AG09319 (cell line): ENCODE measurements around the gene SLC11A1.

ENCODE experiments used
- DNase-seq: peaks from one replicate; pipeline ENCODE4 v3.0.0-alpha.2; 2010; ENCODE audit warnings: low read depth; ENCODE audit errors: extremely low read depth
- TF ChIP-seq, protein P1 (sequence below): IDR thresholded peaks from 2 replicates; pipeline ENCODE4 v1.5.1; 2011; ENCODE audit warnings: low read depth, mild to moderate bottlenecking, inconsistent platforms, low read length, moderate library complexity

Gene SLC11A1

DNA sequence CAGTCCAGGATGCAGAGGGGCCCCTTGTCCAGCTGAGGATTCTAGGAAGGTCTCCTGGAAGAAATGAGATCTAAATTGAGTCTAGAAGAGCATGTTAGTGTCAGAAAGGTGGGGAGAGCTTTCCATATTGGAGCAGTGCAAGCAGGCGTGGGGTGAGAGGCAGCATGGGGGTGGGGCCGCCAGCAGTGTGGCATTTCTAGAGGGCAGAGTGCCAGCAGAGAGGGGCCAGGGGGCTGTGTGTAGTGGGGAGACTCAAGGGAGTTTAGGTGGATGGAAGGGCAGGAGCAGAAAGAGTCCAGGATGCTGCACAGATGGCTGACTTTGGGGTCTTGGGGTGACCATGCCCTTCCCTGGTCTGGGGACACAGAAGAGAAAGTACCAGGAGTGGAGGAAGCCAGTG, 39.0 kb downstream of the SLC11A1 start:
- TF ChIP-seq, protein P1, sequence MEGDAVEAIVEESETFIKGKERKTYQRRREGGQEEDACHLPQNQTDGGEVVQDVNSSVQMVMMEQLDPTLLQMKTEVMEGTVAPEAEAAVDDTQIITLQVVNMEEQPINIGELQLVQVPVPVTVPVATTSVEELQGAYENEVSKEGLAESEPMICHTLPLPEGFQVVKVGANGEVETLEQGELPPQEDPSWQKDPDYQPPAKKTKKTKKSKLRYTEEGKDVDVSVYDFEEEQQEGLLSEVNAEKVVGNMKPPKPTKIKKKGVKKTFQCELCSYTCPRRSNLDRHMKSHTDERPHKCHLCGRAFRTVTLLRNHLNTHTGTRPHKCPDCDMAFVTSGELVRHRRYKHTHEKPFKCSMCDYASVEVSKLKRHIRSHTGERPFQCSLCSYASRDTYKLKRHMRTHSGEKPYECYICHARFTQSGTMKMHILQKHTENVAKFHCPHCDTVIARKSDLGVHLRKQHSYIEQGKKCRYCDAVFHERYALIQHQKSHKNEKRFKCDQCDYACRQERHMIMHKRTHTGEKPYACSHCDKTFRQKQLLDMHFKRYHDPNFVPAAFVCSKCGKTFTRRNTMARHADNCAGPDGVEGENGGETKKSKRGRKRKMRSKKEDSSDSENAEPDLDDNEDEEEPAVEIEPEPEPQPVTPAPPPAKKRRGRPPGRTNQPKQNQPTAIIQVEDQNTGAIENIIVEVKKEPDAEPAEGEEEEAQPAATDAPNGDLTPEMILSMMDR = no peak
- DNase-seq = no peak

DNA sequence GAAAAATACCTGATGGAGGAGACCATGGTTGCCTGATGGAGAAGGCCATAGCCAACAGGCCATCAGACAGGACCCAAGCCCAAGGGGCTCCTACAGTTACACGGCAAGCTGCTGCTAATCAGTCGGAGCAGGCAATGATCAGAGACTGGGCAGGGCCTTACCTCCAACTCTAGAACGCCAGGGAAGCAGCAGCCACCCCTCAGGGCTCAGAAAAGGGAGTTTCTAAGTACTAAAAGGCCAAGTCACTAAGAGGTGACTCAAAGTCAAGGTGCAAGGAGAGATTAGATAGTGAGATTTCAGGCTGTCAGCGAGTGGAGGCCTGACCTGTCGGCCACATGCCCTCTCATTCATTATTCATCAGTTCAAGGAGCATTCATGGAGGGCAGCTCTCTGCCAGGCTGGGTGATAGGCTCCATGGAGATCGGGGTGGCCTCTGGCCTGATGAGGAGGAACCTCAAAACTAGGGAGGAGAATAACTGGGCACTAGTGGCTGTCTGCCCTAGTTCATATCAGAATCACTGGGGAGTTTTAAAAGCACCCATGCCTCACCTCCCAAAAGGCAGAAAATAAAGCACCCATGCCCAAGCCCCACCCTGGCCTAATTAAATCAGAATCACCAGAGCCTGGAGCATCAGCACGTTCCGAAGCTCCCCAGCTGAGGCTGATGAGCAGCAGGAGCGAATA, 40.5 kb downstream of the SLC11A1 start:
- DNase-seq = no peak
- TF ChIP-seq, protein P1 = no peak

DNA sequence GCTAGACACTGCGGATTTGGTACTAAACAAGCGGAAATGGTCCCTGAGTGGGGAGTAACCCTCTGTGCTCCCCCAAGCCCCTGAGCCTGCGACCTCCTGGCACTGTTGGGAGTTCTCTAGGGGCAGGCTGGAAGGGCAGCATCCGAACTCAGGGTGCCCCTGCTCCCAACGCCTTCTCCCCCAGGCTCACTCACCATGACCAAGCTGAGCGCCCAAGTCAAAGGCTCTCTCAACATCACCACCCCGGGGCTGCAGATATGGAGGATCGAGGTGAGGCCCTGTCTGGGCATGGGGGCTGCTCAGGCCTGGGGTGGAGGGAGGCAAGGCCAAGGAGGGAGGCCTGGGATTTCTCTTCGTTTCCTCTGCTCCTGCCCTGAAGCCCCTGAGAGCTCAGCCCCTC, 41.5 kb downstream of the SLC11A1 start:
- TF ChIP-seq, protein P1 = no peak
- no peak for DNase-seq

DNA sequence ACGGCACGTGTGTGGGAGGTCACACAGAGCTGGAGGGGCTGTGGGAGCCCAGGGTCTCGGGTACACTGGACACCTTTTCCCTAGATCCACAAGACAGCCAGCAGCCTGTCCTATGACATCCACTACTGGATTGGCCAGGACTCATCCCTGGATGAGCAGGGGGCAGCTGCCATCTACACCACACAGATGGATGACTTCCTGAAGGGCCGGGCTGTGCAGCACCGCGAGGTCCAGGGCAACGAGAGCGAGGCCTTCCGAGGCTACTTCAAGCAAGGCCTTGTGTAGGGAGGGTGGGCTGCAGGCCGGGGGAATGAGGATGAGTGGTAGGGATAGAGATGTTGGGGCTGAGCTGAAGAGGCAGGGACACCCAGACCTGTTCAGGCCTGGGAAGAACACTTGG, 43.5 kb downstream of the SLC11A1 start:
- TF ChIP-seq, protein P1 = no peak
- DNase-seq = no peak

DNA sequence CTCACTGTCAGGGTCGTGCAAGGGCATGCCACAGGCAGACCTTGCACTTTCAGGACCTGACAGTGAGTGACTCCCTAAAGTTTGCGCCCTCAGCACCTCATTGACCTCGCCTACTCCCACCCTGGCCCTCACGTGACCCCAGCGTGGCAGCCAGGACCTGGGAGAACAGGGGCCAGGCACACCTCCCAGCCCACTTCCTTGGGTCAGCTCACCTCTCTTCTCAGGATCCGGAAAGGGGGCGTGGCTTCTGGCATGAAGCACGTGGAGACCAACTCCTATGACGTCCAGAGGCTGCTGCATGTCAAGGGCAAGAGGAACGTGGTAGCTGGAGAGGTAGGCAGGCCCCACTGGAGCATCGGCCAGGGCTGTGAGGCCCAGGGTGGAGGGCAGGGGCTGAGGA, 45.7 kb downstream of the SLC11A1 start:
- DNase-seq = no peak
- TF ChIP-seq, protein P1 = no peak

DNA sequence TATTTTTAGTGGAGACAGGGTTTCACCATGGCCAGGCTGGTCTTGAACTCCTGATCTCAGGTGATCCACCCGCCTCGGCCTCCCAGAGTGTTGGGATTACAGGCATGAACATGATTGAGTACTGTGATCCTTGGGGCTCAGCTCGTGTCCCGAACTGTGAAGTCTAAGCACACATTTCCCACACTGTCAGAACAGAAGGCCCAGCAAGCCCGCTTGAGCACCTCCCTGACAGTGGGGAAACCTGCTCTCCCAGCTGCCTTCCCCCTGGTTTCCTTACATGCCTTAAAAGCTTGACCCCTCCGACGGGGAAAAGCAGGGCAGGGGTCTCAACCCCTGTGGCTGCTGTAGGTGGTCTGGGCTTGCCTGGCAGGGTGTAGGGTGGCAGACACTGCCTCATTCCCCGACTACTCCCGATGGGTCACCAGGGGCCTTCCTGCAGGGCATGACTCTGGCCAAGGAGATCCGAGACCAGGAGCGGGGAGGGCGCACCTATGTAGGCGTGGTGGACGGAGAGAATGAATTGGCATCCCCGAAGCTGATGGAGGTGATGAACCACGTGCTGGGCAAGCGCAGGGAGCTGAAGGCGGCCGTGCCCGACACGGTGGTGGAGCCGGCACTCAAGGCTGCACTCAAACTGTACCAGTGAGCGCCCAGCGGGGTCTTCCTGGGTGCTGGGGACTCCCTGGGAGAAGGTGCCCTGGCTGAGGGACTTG, 46.9 kb downstream of the SLC11A1 start:
- no peak for DNase-seq
- TF ChIP-seq, protein P1 = no peak

DNA sequence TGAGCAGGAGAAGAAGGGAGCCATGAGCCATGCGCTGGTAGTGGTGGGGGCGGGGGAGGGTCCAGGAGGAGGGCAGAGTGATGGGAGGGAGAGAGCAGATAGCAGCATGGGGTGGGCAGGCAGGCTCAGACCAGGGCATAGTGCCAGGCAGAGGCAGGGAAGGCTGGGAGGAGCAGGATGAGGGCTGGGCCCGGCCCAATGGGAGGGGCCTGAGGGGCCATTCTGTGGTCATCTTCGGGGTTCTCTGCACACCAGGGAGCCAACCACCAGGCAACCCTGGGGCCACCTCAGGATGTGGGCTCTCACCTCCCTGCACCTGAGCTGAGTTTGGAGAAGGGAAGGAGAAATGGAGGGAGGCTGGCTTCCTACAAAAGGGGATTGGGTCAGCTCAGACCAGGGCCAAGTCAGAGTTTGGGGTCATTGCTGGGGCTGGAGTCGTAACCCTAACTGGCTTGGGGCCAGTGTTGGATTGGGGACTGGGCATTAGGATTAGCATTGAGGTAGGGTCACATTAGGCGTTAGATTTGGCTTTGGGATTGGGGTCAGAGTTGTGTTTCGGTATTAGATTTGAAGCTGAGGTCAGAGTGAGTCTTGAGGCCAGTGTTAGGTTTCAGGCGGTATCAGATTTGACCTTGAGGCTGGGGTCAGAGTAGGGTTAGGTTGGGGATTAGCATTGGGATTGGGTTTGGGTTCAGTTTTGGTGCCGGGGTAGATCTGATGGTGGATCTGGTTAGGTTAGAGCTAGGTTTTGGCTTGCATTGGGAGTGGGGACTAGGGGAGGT, 48.0 kb downstream of the SLC11A1 start:
- TF ChIP-seq, protein P1 = no peak
- no peak for DNase-seq
